IPS-18a (cell line): ENCODE measurements around the gene SRP68.

Experiments
- H3K27ac ChIP-seq: one replicate; pipeline ENCODE4 v1.5.1; 2013; ENCODE audit warnings: low read length
- H3K27me3 ChIP-seq: one replicate; pipeline ENCODE4 v1.6.1; 2013; ENCODE audit warnings: mild to moderate bottlenecking, low read length; ENCODE audit not compliant: control insufficient read depth, insufficient read depth
- H3K36me3 ChIP-seq: one replicate; pipeline ENCODE4 v1.6.1; 2013; ENCODE audit warnings: low read depth, low read length; ENCODE audit not compliant: control insufficient read depth
- H3K4me1 ChIP-seq: one replicate; pipeline ENCODE4 v1.6.1; 2013; ENCODE audit warnings: low read depth, low read length; ENCODE audit not compliant: control insufficient read depth
- H3K4me3 ChIP-seq: one replicate; pipeline ENCODE4 v1.5.1; 2013; ENCODE audit warnings: low read length
- H3K9ac ChIP-seq: one replicate; pipeline ENCODE4 v1.6.1; 2013; ENCODE audit warnings: mild to moderate bottlenecking, low read length, moderate library complexity
- H3K9me3 ChIP-seq: one replicate; pipeline ENCODE4 v1.6.1; 2013; ENCODE audit warnings: low read depth, low read length; ENCODE audit not compliant: control insufficient read depth

The SRP68 gene

GRCh38 chr17:76033139-76033538, 39.2 kb downstream of the SRP68 start:
- H3K27ac ChIP-seq: no peak overlapping the region
- H3K36me3 ChIP-seq: peaks cover under 1% of the 10 kb centered on the region
- H3K9ac ChIP-seq: no peak overlapping the region
- H3K9me3 ChIP-seq: no peaks in the 10 kb centered on the region
- H3K27me3 ChIP-seq: no peaks in the 10 kb centered on the region
- H3K4me1 ChIP-seq: peaks cover 6% of the 10 kb centered on the region
- no peak overlapping the region for H3K4me3 ChIP-seq

DNA sequence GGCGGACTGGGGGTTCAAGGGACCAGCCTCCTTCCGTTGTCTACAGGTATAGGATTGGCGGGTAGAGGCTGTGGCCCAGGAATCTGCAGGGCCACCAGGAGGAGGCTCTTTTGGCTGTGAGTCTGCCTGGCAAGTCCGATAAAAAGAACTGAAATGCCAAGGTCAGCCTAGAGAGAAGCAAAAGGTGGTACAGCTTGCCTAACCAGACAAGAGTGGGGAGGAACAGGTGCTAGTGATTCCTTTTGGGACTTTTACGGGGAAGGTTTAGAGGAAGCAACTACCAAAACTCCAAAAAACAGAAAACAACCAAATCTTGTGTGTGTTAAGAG, 39.6 kb downstream of the SRP68 start:
- Histone ChIP-seq H3K27ac (no peak overlapping the region), H3K4me3 (no peak overlapping the region), H3K27me3 (no peaks in the 10 kb centered on the region), H3K9ac (no peak overlapping the region), H3K9me3 (no peaks in the 10 kb centered on the region), H3K36me3 (no peaks in the 10 kb centered on the region), H3K4me1 (peaks cover 6% of the 10 kb centered on the region)

DNA sequence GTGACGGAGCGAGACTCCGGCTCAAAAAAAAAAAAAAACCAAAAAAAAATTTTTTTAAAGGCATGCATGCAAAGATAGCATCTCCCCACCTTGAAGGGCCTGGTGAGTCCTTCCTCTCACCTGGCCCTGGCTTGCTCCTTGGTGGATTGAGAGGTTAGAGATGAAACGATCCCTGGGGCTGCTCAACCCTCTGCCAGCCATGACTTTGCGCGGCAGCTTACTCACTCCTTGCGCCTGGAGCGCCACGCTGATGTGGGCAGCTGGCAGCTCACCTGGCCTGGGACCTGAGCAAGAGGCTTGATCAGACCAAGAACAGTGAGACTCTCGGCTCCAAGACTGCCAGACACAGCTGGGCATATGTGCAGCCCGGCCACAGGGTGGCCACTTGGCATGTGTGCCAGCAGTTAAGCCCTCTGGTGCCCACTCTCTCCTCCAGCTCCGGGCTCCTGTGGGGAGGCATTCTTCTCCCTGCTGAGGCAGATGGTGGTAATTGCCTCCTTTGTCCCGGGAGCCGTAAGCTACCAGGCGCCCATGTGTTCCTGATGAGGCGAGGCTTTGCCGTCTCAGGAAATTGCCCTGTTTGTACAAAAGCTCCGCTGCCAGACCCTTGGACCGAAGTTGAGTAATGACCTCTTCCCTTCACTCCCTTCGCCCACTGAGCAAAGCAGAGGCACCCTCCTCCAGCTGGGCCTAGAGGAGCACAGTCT, 40.1 kb downstream of the SRP68 start:
- Histone ChIP-seq H3K9ac (no peak overlapping the region), H3K4me1 (peaks cover 6% of the 10 kb centered on the region), H3K27me3 (no peaks in the 10 kb centered on the region), H3K27ac (no peak overlapping the region), H3K36me3 (no peaks in the 10 kb centered on the region), H3K9me3 (no peaks in the 10 kb centered on the region), H3K4me3 (no peak overlapping the region)

DNA sequence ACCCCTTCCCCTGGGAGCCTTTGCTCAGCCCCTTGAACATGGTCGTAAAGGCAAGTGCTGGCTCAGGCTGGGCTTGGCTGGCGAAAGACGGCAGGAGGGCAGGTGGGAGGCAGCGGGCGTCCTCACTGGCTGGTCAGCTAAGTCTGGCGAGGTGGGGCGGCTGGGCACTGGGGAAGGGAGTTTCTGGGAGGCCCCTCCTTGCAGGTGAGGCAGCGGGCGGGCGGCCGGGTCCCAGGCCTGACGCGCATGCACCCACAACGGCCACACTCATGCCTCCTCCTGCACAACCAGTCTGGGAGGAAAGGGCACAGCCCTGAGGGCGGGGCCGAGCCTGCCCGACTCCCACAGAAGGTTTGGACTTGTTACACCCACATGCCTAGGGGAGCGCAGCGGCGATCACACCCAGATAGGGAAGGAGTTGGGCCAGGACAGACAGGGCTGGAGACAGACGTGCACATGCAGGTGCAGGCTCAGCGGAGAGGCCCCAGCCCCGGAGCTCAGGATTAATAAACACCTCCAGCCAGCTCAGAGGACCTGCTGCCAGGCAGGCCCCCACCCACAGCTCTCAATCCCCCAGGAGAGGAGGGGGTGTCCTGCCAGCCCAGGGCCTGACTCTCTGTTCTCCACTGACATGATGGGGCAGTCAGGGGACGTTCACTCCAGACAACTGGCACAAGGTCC, 45.0 kb downstream of the SRP68 start, which contains the start of gene EVPL:
EVPL (minus strand) TSS at position 148 of the 681 bp plus-strand sequence; CDS start at position 40, 108 bp downstream.
- no peak within 1 kb of the TSS for H3K9ac ChIP-seq
- no peak within 1 kb of the TSS for H3K4me3 ChIP-seq
- H3K9me3 ChIP-seq: no peaks in the 10 kb centered on the region
- no peak within 1 kb of the TSS for H3K27ac ChIP-seq
- H3K4me1 ChIP-seq: no peaks in the 10 kb centered on the region
- H3K36me3 ChIP-seq: no peaks in the 10 kb centered on the region
- no peaks in the 10 kb centered on the region for H3K27me3 ChIP-seq

GRCh38 chr17:76026714-76027158, 45.6 kb downstream of the SRP68 start:
- Histone ChIP-seq H3K4me1 (no peaks in the 10 kb centered on the region), H3K9ac (no peak overlapping the region), H3K27ac (no peak overlapping the region), H3K4me3 (no peak overlapping the region), H3K36me3 (no peaks in the 10 kb centered on the region), H3K27me3 (no peaks in the 10 kb centered on the region), H3K9me3 (no peaks in the 10 kb centered on the region)

DNA sequence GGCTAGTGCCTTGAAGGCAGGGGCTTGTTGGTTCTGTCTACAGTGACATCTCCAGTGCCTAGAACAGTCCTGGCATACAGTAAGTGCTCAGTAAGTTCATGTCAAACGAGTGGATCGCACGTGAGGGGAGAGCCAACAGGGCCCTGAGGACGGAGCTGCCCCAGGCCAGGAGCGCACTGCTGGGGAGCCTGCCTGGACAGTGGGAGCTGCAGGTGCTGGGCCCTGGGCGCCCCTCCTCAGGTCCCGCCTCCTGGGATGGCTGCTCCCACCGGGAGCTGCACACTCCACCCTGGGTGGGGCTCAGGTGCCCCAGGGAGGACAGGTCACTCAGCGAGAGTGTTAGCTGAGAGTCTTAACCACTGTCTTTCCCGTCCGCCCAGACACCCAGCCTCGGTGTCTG, 47.0 kb downstream of the SRP68 start:
- H3K27me3 ChIP-seq: no peaks in the 10 kb centered on the region
- no peaks in the 10 kb centered on the region for H3K4me1 ChIP-seq
- H3K9ac ChIP-seq: no peak overlapping the region
- no peaks in the 10 kb centered on the region for H3K36me3 ChIP-seq
- H3K4me3 ChIP-seq: no peak overlapping the region
- H3K9me3 ChIP-seq: no peaks in the 10 kb centered on the region
- no peak overlapping the region for H3K27ac ChIP-seq

DNA sequence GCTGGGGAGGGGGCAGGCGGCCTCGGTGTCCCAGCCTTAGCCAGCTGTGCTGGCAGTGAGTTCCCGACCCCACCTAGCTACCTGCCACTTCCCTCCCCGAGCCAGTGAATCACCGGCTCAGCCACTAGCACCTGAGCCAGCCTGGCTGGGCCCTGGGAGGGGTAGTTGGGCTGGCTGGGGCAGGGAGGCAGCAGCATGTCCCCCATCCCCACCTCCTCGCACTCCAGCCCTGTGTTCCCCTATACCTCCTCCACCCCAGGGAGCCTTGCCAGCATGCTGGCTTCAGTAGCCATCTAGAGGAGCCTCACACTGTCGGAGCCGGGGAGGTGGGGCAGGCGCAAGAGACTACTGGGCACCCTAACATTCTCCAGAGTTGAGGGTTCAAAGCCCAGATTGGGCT, 48.0 kb downstream of the SRP68 start:
- H3K36me3 ChIP-seq: no peaks in the 10 kb centered on the region

GRCh38 chr17:76023900-76024237, 48.4 kb downstream of the SRP68 start:
- Histone ChIP-seq H3K4me3 (no peak overlapping the region), H3K36me3 (no peaks in the 10 kb centered on the region), H3K27ac (no peak overlapping the region), H3K4me1 (no peaks in the 10 kb centered on the region), H3K9me3 (no peaks in the 10 kb centered on the region), H3K9ac (no peak overlapping the region), H3K27me3 (no peaks in the 10 kb centered on the region)

More for the DNA sequence above, 48.0 kb downstream of the SRP68 start:
- H3K4me3 ChIP-seq: no peak overlapping the region
- no peaks in the 10 kb centered on the region for H3K4me1 ChIP-seq
- H3K9me3 ChIP-seq: no peaks in the 10 kb centered on the region
- no peaks in the 10 kb centered on the region for H3K27me3 ChIP-seq
- H3K9ac ChIP-seq: no peak overlapping the region
- H3K27ac ChIP-seq: no peak overlapping the region

- H3K27me3 ChIP-seq: no peaks in the 10 kb centered on the region
- no peak overlapping the region for H3K4me3 ChIP-seq
- no peaks in the 10 kb centered on the region for H3K36me3 ChIP-seq
- no peak overlapping the region for H3K9ac ChIP-seq
- H3K27ac ChIP-seq: no peak overlapping the region
- H3K9me3 ChIP-seq: no peaks in the 10 kb centered on the region
- H3K4me1 ChIP-seq: no peaks in the 10 kb centered on the region
These were observed 49.1 kb downstream of the SRP68 start for GRCh38 chr17:76022973-76023899.

DNA sequence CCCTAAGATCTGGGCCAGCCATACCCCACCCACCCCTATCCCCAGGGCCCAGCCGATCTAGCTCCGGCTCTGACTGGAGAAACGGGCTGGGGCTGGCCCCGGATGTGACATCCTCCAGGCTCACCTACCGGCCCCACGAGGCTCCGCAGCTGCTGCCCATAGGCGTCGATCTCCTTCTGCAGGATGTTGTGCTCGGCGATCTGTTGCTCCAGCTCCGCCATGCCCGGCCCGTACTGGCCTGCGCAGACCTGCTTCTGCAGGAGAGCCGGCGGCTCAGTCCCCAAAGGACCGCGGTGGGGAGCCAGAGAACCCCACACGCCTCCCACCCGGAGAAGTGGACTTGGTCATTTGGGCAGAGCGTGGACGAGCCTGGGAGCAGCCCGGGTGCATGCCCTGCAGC, 50.0 kb downstream of the SRP68 start:
- no peak overlapping the region for H3K4me3 ChIP-seq
- H3K9me3 ChIP-seq: no peaks in the 10 kb centered on the region
- H3K27me3 ChIP-seq: no peaks in the 10 kb centered on the region
- H3K36me3 ChIP-seq: no peaks in the 10 kb centered on the region
- H3K9ac ChIP-seq: no peak overlapping the region
- H3K27ac ChIP-seq: no peak overlapping the region
- no peaks in the 10 kb centered on the region for H3K4me1 ChIP-seq

- Histone ChIP-seq H3K27me3 (no peaks in the 10 kb centered on the region), H3K27ac (no peak overlapping the region), H3K9me3 (no peaks in the 10 kb centered on the region), H3K4me1 (no peaks in the 10 kb centered on the region), H3K36me3 (no peaks in the 10 kb centered on the region), H3K4me3 (no peak overlapping the region), H3K9ac (no peak overlapping the region)
These were observed 52.4 kb downstream of the SRP68 start for GRCh38 chr17:76019833-76020467.
